Measurements from ENCODE around the gene BNIP2. TPM values are rescaled to one million over a fixed set of nuclear protein-coding genes. Genes with fewer than 3 reads are reported as not detected.

The BNIP2 gene
- total RNA-seq, 1 donor from 2014 or later: 60.1 TPM

GRCh38 chr15:59611276-59612260 lies 77.6 kb downstream of the BNIP2 start, which contains the start of gene GCNT3:
Gene GCNT3, plus strand, starts transcription at chr15:59611783. Its CDS starts 6,456 bp downstream, at chr15:59618239.
- Histone ChIP-seq H3K27ac (no peak within 1 kb of the TSS), H3K4me1 (no peaks in the 10 kb centered on the region), H3K36me3 (no peaks in the 10 kb centered on the region), H3K4me3 (no peak within 1 kb of the TSS), H3K27me3 (no peaks in the 10 kb centered on the region), H3K9me3 (no peaks in the 10 kb centered on the region)
- TF ChIP-seq CTCF (IDR thresholded peaks at IDR 0.05): no peak
- DNase-seq (ENCODE audit: low spot score in 2 of 2): no peak
- intact Hi-C loops (cut with DNase I): no loop called here

- no peaks in the 10 kb centered on the region for H3K4me1 ChIP-seq
- intact Hi-C loops (cut with DNase I): no loop called here
- H3K9me3 ChIP-seq: no peaks in the 10 kb centered on the region
- H3K27ac ChIP-seq: no peak overlapping the region
- no peaks in the 10 kb centered on the region for H3K27me3 ChIP-seq
- no peak for DNase-seq (ENCODE audit: low spot score in 2 of 2)
- no peaks in the 10 kb centered on the region for H3K36me3 ChIP-seq
- TF ChIP-seq CTCF (IDR thresholded peaks at IDR 0.05): no peak
- H3K4me3 ChIP-seq: no peak overlapping the region
Observed at GRCh38 chr15:59609730-59610712, 79.1 kb downstream of the BNIP2 start.

Other genes with a start within 250 kb of the BNIP2 start
- gene GCNT3, start 77.5 kb downstream of the BNIP2 start, total RNA-seq: not detected
- gene GTF2A2, start 31.8 kb downstream of the BNIP2 start, total RNA-seq: 1.4 TPM

Measured in ascending aorta (tissue), 2 donors.